ENCODE results near the gene TNFRSF1B. TPM values are rescaled to one million over a fixed set of nuclear protein-coding genes. Genes with fewer than 3 reads are reported as not detected.

The TNFRSF1B gene
- polyA plus RNA-seq, 2 donors = 1.8 to 3.4 TPM

GRCh38 chr1:12165342-12165741 lies 1.4 kb upstream of the TNFRSF1B start:
- WGBS, 2 donors = 91 to 94% methylated on average over 4 of the region's 4 CpGs
- no peaks in the 10 kb centered on the region for H3K36me3 ChIP-seq (ENCODE audit: control insufficient read depth in 2 of 2, insufficient read depth in 2 of 2, low read length in 1 of 2)
- no peak overlapping the region for H3K4me3 ChIP-seq (ENCODE audit: low read depth in 1 of 2, low read length in 2 of 2)
- no peaks in the 10 kb centered on the region for H3K9me3 ChIP-seq (ENCODE audit: control insufficient read depth in 2 of 2, insufficient read depth in 1 of 2, low read depth in 1 of 2, low read length in 1 of 2)
- H3K27me3 ChIP-seq (ENCODE audit: control insufficient read depth in 1 of 2, insufficient read depth in 2 of 2, low read length in 2 of 2) = peaks cover 0 to 3% of the 10 kb centered on the region in 2 donors
- no peak overlapping the region for H3K27ac ChIP-seq (ENCODE audit: low read depth in 2 of 2, low read length in 1 of 2)
- peaks cover 0 to 18% of the 10 kb centered on the region in 2 donors for H3K4me1 ChIP-seq (ENCODE audit: control insufficient read depth in 2 of 2, insufficient read depth in 2 of 2, low read length in 1 of 2)

GRCh38 chr1:12167493-12168429 lies 970 bp downstream of the TNFRSF1B start:
- Histone ChIP-seq H3K27ac (ENCODE audit: low read depth in 2 of 2, low read length in 1 of 2) (peak overlapping the region; percentile 66 to 72), H3K9me3 (ENCODE audit: control insufficient read depth in 2 of 2, insufficient read depth in 1 of 2, low read depth in 1 of 2, low read length in 1 of 2) (no peaks in the 10 kb centered on the region), H3K36me3 (ENCODE audit: control insufficient read depth in 2 of 2, insufficient read depth in 2 of 2, low read length in 1 of 2) (no peaks in the 10 kb centered on the region), H3K4me3 (ENCODE audit: low read depth in 1 of 2, low read length in 2 of 2) (peak overlapping the region; percentile 50 to 61), H3K27me3 (ENCODE audit: control insufficient read depth in 1 of 2, insufficient read depth in 2 of 2, low read length in 2 of 2) (peaks cover 0 to 3% of the 10 kb centered on the region in 2 donors), H3K4me1 (ENCODE audit: control insufficient read depth in 2 of 2, insufficient read depth in 2 of 2, low read length in 1 of 2) (peaks cover 0 to 8% of the 10 kb centered on the region in 2 donors)
- 27 to 29% methylated on average over 33 of the region's 33 CpGs for WGBS, 2 donors

- Histone ChIP-seq H3K4me1 (ENCODE audit: control insufficient read depth in 2 of 2, insufficient read depth in 2 of 2, low read length in 1 of 2) (peaks cover 0 to 5% of the 10 kb centered on the region in 2 donors), H3K27me3 (ENCODE audit: control insufficient read depth in 1 of 2, insufficient read depth in 2 of 2, low read length in 2 of 2) (peaks cover 0 to 3% of the 10 kb centered on the region in 2 donors), H3K9me3 (ENCODE audit: control insufficient read depth in 2 of 2, insufficient read depth in 1 of 2, low read depth in 1 of 2, low read length in 1 of 2) (no peaks in the 10 kb centered on the region), H3K27ac (ENCODE audit: low read depth in 2 of 2, low read length in 1 of 2) (peak overlapping the region; percentile 48 to 60), H3K4me3 (ENCODE audit: low read depth in 1 of 2, low read length in 2 of 2) (peak overlapping the region in 1 of 2 donors; percentile 61), H3K36me3 (ENCODE audit: control insufficient read depth in 2 of 2, insufficient read depth in 2 of 2, low read length in 1 of 2) (no peaks in the 10 kb centered on the region)
- WGBS, 2 donors = 62 to 73% methylated on average over 17 of the region's 17 CpGs
Observed at GRCh38 chr1:12168451-12169160, 1.8 kb downstream of the TNFRSF1B start.

- 73 to 74% methylated on average over 8 of the region's 8 CpGs for WGBS, 2 donors
- no peak overlapping the region for H3K27ac ChIP-seq (ENCODE audit: low read depth in 2 of 2, low read length in 1 of 2)
- H3K27me3 ChIP-seq (ENCODE audit: control insufficient read depth in 1 of 2, insufficient read depth in 2 of 2, low read length in 2 of 2) = peaks cover 0 to 3% of the 10 kb centered on the region in 2 donors
- no peaks in the 10 kb centered on the region for H3K9me3 ChIP-seq (ENCODE audit: control insufficient read depth in 2 of 2, insufficient read depth in 1 of 2, low read depth in 1 of 2, low read length in 1 of 2)
- peaks cover 0 to 4% of the 10 kb centered on the region in 2 donors for H3K4me1 ChIP-seq (ENCODE audit: control insufficient read depth in 2 of 2, insufficient read depth in 2 of 2, low read length in 1 of 2)
- no peaks in the 10 kb centered on the region for H3K36me3 ChIP-seq (ENCODE audit: control insufficient read depth in 2 of 2, insufficient read depth in 2 of 2, low read length in 1 of 2)
- H3K4me3 ChIP-seq (ENCODE audit: low read depth in 1 of 2, low read length in 2 of 2) = no peak overlapping the region
Observed at GRCh38 chr1:12169442-12170135, 2.8 kb downstream of the TNFRSF1B start.

- no peaks in the 10 kb centered on the region for H3K9me3 ChIP-seq (ENCODE audit: control insufficient read depth in 2 of 2, insufficient read depth in 1 of 2, low read depth in 1 of 2, low read length in 1 of 2)
- H3K4me3 ChIP-seq (ENCODE audit: low read depth in 1 of 2, low read length in 2 of 2) = no peak overlapping the region
- H3K4me1 ChIP-seq (ENCODE audit: control insufficient read depth in 2 of 2, insufficient read depth in 2 of 2, low read length in 1 of 2) = peaks cover 0 to 8% of the 10 kb centered on the region in 2 donors
- no peaks in the 10 kb centered on the region for H3K36me3 ChIP-seq (ENCODE audit: control insufficient read depth in 2 of 2, insufficient read depth in 2 of 2, low read length in 1 of 2)
- H3K27ac ChIP-seq (ENCODE audit: low read depth in 2 of 2, low read length in 1 of 2) = peak overlapping the region in 1 of 2 donors; percentile 18
- 76 to 80% methylated on average over 9 of the region's 9 CpGs for WGBS, 2 donors
- H3K27me3 ChIP-seq (ENCODE audit: control insufficient read depth in 1 of 2, insufficient read depth in 2 of 2, low read length in 2 of 2) = peaks cover 0 to 3% of the 10 kb centered on the region in 2 donors
Observed at GRCh38 chr1:12170263-12170671, 3.5 kb downstream of the TNFRSF1B start.

- Histone ChIP-seq H3K27ac (ENCODE audit: low read depth in 2 of 2, low read length in 1 of 2) (peak overlapping the region in 1 of 2 donors; percentile 51), H3K27me3 (ENCODE audit: control insufficient read depth in 1 of 2, insufficient read depth in 2 of 2, low read length in 2 of 2) (peaks cover 0 to 3% of the 10 kb centered on the region in 2 donors), H3K9me3 (ENCODE audit: control insufficient read depth in 2 of 2, insufficient read depth in 1 of 2, low read depth in 1 of 2, low read length in 1 of 2) (no peaks in the 10 kb centered on the region), H3K4me1 (ENCODE audit: control insufficient read depth in 2 of 2, insufficient read depth in 2 of 2, low read length in 1 of 2) (peaks cover 0 to 8% of the 10 kb centered on the region in 2 donors), H3K36me3 (ENCODE audit: control insufficient read depth in 2 of 2, insufficient read depth in 2 of 2, low read length in 1 of 2) (no peaks in the 10 kb centered on the region), H3K4me3 (ENCODE audit: low read depth in 1 of 2, low read length in 2 of 2) (no peak overlapping the region)
- 85 to 86% methylated on average over 12 of the region's 12 CpGs for WGBS, 2 donors
Observed at GRCh38 chr1:12171206-12172041, 4.6 kb downstream of the TNFRSF1B start.

GRCh38 chr1:12172042-12172851 lies 5.5 kb downstream of the TNFRSF1B start:
- Histone ChIP-seq H3K4me3 (ENCODE audit: low read depth in 1 of 2, low read length in 2 of 2) (no peak overlapping the region), H3K9me3 (ENCODE audit: control insufficient read depth in 2 of 2, insufficient read depth in 1 of 2, low read depth in 1 of 2, low read length in 1 of 2) (no peaks in the 10 kb centered on the region), H3K36me3 (ENCODE audit: control insufficient read depth in 2 of 2, insufficient read depth in 2 of 2, low read length in 1 of 2) (no peaks in the 10 kb centered on the region), H3K27me3 (ENCODE audit: control insufficient read depth in 1 of 2, insufficient read depth in 2 of 2, low read length in 2 of 2) (peaks cover 0 to 2% of the 10 kb centered on the region in 2 donors), H3K27ac (ENCODE audit: low read depth in 2 of 2, low read length in 1 of 2) (peak overlapping the region; percentile 45 to 51), H3K4me1 (ENCODE audit: control insufficient read depth in 2 of 2, insufficient read depth in 2 of 2, low read length in 1 of 2) (peaks cover 0 to 8% of the 10 kb centered on the region in 2 donors)
- 77 to 82% methylated on average over 14 of the region's 14 CpGs for WGBS, 2 donors

- Histone ChIP-seq H3K4me1 (ENCODE audit: control insufficient read depth in 2 of 2, insufficient read depth in 2 of 2, low read length in 1 of 2) (peaks cover 2 to 8% of the 10 kb centered on the region in 2 donors), H3K9me3 (ENCODE audit: control insufficient read depth in 2 of 2, insufficient read depth in 1 of 2, low read depth in 1 of 2, low read length in 1 of 2) (no peaks in the 10 kb centered on the region), H3K4me3 (ENCODE audit: low read depth in 1 of 2, low read length in 2 of 2) (no peak overlapping the region), H3K27me3 (ENCODE audit: control insufficient read depth in 1 of 2, insufficient read depth in 2 of 2, low read length in 2 of 2) (no peaks in the 10 kb centered on the region), H3K27ac (ENCODE audit: low read depth in 2 of 2, low read length in 1 of 2) (peak overlapping the region; percentile 51 to 64), H3K36me3 (ENCODE audit: control insufficient read depth in 2 of 2, insufficient read depth in 2 of 2, low read length in 1 of 2) (no peaks in the 10 kb centered on the region)
- 71 to 81% methylated on average over 3 of the region's 3 CpGs for WGBS, 2 donors
Observed at GRCh38 chr1:12173041-12173509, 6.3 kb downstream of the TNFRSF1B start.
